Skeletal muscle tissue (tissue), 4 donors: ENCODE results near the gene MAP2. TPM values are rescaled to one million over a fixed set of nuclear protein-coding genes. Genes with fewer than 3 reads are reported as not detected.

Experiments
- H3K27ac ChIP-seq: one replicate; pipeline ENCODE4 v1.7.0; 2013; ENCODE audit warnings: mild to moderate bottlenecking, low read depth, low read length, inconsistent platforms
- H3K27me3 ChIP-seq, 3 donors: one replicate each; pipeline ENCODE4 v1.7.0; 2013; ENCODE audit warnings: low read length in 3 of 3; ENCODE audit not compliant: control insufficient read depth in 3 of 3, insufficient read depth in 3 of 3
- H3K36me3 ChIP-seq, 3 donors: one replicate each; pipeline ENCODE4 v1.7.0; 2013; ENCODE audit warnings: low read length in 3 of 3; ENCODE audit not compliant: control insufficient read depth in 3 of 3, insufficient read depth in 3 of 3
- H3K4me1 ChIP-seq, 3 donors: one replicate each; pipeline ENCODE4 v1.7.0; 2013; ENCODE audit warnings: low read length in 3 of 3, mild to moderate bottlenecking in 3 of 3; ENCODE audit not compliant: control insufficient read depth in 3 of 3, insufficient read depth in 3 of 3
- H3K4me3 ChIP-seq, 3 donors: one replicate each; pipeline ENCODE4 v1.7.0; 2013; ENCODE audit warnings: low read length in 3 of 3
- H3K9ac ChIP-seq, 3 donors: one replicate each; pipeline ENCODE4 v1.7.0; 2013; ENCODE audit warnings: low read length in 3 of 3, mild to moderate bottlenecking in 3 of 3, moderate library complexity in 2 of 3, low read depth in 1 of 3
- H3K9me3 ChIP-seq, 3 donors: one replicate each; pipeline ENCODE4 v1.7.0; 2013; ENCODE audit warnings: low read length in 3 of 3; ENCODE audit not compliant: control insufficient read depth in 3 of 3
- total RNA-seq: library from RNA; depleted of rRNA; stranded (reverse); fragments of >200 nt; gene quantifications from one replicate; pipeline ENCODE4 v1.2.3, GENCODE V29; 2014
- donor health status: Osteomylitis.

Gene MAP2, protein sequence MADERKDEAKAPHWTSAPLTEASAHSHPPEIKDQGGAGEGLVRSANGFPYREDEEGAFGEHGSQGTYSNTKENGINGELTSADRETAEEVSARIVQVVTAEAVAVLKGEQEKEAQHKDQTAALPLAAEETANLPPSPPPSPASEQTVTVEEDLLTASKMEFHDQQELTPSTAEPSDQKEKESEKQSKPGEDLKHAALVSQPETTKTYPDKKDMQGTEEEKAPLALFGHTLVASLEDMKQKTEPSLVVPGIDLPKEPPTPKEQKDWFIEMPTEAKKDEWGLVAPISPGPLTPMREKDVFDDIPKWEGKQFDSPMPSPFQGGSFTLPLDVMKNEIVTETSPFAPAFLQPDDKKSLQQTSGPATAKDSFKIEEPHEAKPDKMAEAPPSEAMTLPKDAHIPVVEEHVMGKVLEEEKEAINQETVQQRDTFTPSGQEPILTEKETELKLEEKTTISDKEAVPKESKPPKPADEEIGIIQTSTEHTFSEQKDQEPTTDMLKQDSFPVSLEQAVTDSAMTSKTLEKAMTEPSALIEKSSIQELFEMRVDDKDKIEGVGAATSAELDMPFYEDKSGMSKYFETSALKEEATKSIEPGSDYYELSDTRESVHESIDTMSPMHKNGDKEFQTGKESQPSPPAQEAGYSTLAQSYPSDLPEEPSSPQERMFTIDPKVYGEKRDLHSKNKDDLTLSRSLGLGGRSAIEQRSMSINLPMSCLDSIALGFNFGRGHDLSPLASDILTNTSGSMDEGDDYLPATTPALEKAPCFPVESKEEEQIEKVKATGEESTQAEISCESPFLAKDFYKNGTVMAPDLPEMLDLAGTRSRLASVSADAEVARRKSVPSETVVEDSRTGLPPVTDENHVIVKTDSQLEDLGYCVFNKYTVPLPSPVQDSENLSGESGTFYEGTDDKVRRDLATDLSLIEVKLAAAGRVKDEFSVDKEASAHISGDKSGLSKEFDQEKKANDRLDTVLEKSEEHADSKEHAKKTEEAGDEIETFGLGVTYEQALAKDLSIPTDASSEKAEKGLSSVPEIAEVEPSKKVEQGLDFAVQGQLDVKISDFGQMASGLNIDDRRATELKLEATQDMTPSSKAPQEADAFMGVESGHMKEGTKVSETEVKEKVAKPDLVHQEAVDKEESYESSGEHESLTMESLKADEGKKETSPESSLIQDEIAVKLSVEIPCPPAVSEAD (N-terminal part only)
- total RNA-seq: 3.7 TPM

DNA sequence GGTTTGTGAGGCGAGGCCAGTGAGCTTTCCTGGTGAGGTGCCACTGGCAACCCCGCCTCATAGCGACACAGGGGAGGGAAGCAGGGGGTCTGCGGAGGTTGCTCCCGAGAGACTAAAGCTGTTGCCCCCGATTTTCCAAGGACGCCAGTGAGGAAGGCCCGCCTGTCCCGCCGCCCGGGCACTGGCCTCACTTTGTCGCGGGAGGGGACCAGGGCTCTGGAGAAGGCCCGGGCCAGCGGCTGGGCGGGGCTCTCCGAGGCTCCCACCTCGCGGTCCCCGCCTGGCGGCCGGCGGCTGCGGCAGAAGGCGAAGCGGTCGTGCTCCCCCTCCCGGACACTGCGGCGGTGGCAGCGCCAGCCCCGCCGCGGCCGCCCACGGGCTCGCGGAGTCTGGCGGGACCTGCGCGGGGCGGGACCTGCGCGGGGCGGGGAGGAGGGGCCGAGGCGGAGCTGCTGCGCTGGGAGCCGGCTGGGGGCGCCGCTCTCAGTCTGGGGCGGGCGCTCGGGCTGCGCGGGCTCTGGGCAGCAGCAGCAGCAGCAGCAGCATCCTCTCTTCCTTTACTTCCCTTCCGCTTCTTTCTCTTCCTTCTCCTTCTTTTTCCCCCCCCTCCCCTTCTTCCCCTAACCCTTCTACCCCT, at the start of gene MAP2:
MAP2 (plus strand) TSS at position 486 of the 637 bp plus-strand sequence. CDS start 229,124 bp downstream, outside the sequence.
- H3K9me3 ChIP-seq: no peaks in the 10 kb centered on the region
- no peak within 1 kb of the TSS for H3K27ac ChIP-seq
- H3K4me3 ChIP-seq: peak within 1 kb of the TSS; percentile 66 to 78 (median 73)
- no peaks in the 10 kb centered on the region for H3K27me3 ChIP-seq
- H3K9ac ChIP-seq: peak within 1 kb of the TSS; percentile 38 to 70 (median 58)
- H3K36me3 ChIP-seq: no peaks in the 10 kb centered on the region
- H3K4me1 ChIP-seq: peaks cover 10 to 17% (median 11%) of the 10 kb centered on the region in 3 donors

- H3K36me3 ChIP-seq: no peaks in the 10 kb centered on the region
- no peak overlapping the region for H3K9ac ChIP-seq
- no peak overlapping the region for H3K4me3 ChIP-seq
- H3K4me1 ChIP-seq: no peaks in the 10 kb centered on the region
- H3K27ac ChIP-seq: no peak overlapping the region
- peaks cover 0 to 3% (median 3%) of the 10 kb centered on the region in 3 donors for H3K9me3 ChIP-seq
- no peaks in the 10 kb centered on the region for H3K27me3 ChIP-seq
These were observed 47.2 kb upstream of the MAP2 start for GRCh38 chr2:209376686-209377085.

DNA sequence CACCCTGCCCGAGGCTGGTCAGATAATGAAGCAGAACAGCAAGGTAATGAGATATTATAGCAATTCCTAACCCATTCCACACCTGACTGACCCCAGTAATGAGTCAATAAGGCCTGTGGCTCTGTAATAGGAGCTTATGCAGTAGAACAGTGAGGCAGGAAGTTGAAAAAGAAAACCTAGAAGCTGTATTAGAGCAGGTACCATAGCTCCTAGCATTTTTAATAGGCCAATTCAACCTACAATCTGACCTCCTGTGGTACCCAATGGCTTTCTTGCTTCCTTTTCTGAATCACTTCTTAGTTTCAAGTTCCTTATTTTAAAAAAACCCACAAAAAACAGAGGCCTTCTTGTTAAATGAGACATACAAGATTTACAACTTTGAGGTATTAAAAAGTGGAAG, 43.6 kb upstream of the MAP2 start:
- Histone ChIP-seq H3K4me1 (no peaks in the 10 kb centered on the region), H3K27me3 (no peaks in the 10 kb centered on the region), H3K36me3 (no peaks in the 10 kb centered on the region), H3K9ac (no peak overlapping the region), H3K27ac (no peak overlapping the region), H3K9me3 (peaks cover 0 to 3% (median 0%) of the 10 kb centered on the region in 3 donors), H3K4me3 (no peak overlapping the region)

- Histone ChIP-seq H3K4me1 (no peaks in the 10 kb centered on the region), H3K9ac (no peak overlapping the region), H3K4me3 (no peak overlapping the region), H3K27ac (no peak overlapping the region), H3K36me3 (no peaks in the 10 kb centered on the region), H3K27me3 (no peaks in the 10 kb centered on the region), H3K9me3 (peaks cover 0 to 3% (median 0%) of the 10 kb centered on the region in 3 donors)
These were observed 42.8 kb upstream of the MAP2 start for GRCh38 chr2:209381091-209381490.

DNA sequence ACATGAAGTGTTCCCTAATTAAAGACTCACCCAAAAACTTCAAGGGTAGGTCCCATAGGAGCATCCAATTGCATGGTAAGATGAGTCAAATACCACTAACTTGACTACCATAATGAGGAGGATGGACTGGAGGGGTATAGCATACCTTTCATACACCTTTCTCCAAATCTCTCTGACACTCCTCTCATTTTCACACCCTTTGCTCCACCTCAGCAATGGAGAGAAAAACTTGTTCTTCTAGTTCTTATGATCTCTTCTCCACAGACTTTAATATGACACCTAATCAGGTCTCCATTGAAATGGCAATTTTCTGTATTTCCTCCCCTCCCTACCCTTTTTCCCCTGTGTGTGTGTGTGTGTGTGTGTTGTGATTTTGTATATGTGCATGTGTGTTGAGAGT, 41.1 kb upstream of the MAP2 start:
- no peaks in the 10 kb centered on the region for H3K4me1 ChIP-seq
- H3K9me3 ChIP-seq: no peaks in the 10 kb centered on the region
- no peaks in the 10 kb centered on the region for H3K36me3 ChIP-seq
- H3K27me3 ChIP-seq: no peaks in the 10 kb centered on the region
- H3K9ac ChIP-seq: no peak overlapping the region
- no peak overlapping the region for H3K27ac ChIP-seq
- H3K4me3 ChIP-seq: no peak overlapping the region

DNA sequence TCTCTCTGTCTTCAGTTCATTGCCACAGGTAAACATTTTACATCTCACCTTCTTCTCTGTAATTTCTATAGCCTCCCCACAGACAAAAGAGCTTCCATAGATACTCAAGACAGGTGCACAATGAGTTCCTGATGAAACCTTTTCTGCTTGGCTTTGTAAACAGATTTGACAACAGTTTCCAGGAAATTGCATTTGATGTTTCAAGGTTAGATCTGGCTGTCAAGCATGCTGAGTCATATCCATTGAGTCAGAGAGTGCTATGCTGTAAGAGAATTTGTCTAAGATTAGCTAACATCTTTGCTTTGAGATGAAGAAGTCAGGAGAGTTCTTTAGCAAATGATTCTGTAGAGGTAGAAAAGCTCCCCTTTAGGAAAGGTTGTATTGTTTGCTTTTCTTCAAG, 40.6 kb upstream of the MAP2 start:
- no peaks in the 10 kb centered on the region for H3K4me1 ChIP-seq
- no peak overlapping the region for H3K27ac ChIP-seq
- no peaks in the 10 kb centered on the region for H3K36me3 ChIP-seq
- no peaks in the 10 kb centered on the region for H3K27me3 ChIP-seq
- no peaks in the 10 kb centered on the region for H3K9me3 ChIP-seq
- no peak overlapping the region for H3K9ac ChIP-seq
- no peak overlapping the region for H3K4me3 ChIP-seq

- H3K4me1 ChIP-seq: no peaks in the 10 kb centered on the region
- H3K27ac ChIP-seq: no peak overlapping the region
- H3K27me3 ChIP-seq: no peaks in the 10 kb centered on the region
- no peak overlapping the region for H3K4me3 ChIP-seq
- no peaks in the 10 kb centered on the region for H3K36me3 ChIP-seq
- no peak overlapping the region for H3K9ac ChIP-seq
- H3K9me3 ChIP-seq: no peaks in the 10 kb centered on the region
These were observed 36.5 kb upstream of the MAP2 start for GRCh38 chr2:209387389-209387788.

- H3K27me3 ChIP-seq: no peaks in the 10 kb centered on the region
- H3K4me1 ChIP-seq: no peaks in the 10 kb centered on the region
- H3K27ac ChIP-seq: no peak overlapping the region
- H3K36me3 ChIP-seq: no peaks in the 10 kb centered on the region
- H3K4me3 ChIP-seq: no peak overlapping the region
- no peak overlapping the region for H3K9ac ChIP-seq
- no peaks in the 10 kb centered on the region for H3K9me3 ChIP-seq
These were observed 35.3 kb upstream of the MAP2 start for GRCh38 chr2:209388446-209389037.

DNA sequence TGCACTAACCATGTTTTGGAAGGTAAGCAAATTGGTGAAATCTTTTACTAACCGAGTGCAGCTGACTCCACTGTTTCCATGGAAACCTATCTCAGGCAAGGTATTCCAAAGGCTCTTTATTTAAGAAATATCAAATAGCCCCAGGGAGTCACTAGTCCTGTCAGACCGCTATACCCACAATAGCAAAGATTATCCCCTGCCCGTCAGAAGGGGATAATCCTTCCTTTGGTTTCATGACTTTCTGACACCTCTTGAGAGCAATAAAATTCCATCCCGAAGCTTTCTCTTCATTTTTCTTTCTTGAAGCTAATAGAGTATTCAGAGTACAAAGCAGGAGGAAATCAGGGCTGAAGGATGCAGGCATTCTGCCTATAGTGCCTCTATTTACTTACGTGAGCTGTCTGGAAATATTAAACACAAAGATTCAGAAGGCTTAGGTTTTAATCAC, 34.7 kb upstream of the MAP2 start:
- H3K4me1 ChIP-seq: no peaks in the 10 kb centered on the region
- H3K27me3 ChIP-seq: no peaks in the 10 kb centered on the region
- no peaks in the 10 kb centered on the region for H3K9me3 ChIP-seq
- no peak overlapping the region for H3K9ac ChIP-seq
- no peaks in the 10 kb centered on the region for H3K36me3 ChIP-seq
- no peak overlapping the region for H3K4me3 ChIP-seq
- H3K27ac ChIP-seq: no peak overlapping the region
